PC-9 (cell line): ENCODE data around the gene SLC6A3.

Experiments
- CTCF ChIP-seq: fragments of 200-600 bp; sonication (generic); conservative IDR thresholded peaks from 2 replicates; pipeline ENCODE4 v1.6.1; 2017; ENCODE audit warnings: mixed run types, antibody characterized with exemption, mild to moderate bottlenecking, moderate library complexity
- EZH2 ChIP-seq: fragments of 200-600 bp; sonication (generic); IDR thresholded peaks from 2 replicates; pipeline ENCODE4 v1.8.0; 2017; ENCODE audit warnings: antibody characterized with exemption, low read depth

GRCh38 chr5:1488882-1489680, 43.8 kb upstream of the SLC6A3 start:
- TF ChIP-seq CTCF (no peak), EZH2 (no peak)
